ENCODE data around the gene KTN1. TPM values are rescaled to one million over a fixed set of nuclear protein-coding genes. Genes with fewer than 3 reads are reported as not detected.

The KTN1 gene
- total RNA-seq, 1 donor from 2014 or later = 146 TPM

- TF ChIP-seq, protein P1, sequence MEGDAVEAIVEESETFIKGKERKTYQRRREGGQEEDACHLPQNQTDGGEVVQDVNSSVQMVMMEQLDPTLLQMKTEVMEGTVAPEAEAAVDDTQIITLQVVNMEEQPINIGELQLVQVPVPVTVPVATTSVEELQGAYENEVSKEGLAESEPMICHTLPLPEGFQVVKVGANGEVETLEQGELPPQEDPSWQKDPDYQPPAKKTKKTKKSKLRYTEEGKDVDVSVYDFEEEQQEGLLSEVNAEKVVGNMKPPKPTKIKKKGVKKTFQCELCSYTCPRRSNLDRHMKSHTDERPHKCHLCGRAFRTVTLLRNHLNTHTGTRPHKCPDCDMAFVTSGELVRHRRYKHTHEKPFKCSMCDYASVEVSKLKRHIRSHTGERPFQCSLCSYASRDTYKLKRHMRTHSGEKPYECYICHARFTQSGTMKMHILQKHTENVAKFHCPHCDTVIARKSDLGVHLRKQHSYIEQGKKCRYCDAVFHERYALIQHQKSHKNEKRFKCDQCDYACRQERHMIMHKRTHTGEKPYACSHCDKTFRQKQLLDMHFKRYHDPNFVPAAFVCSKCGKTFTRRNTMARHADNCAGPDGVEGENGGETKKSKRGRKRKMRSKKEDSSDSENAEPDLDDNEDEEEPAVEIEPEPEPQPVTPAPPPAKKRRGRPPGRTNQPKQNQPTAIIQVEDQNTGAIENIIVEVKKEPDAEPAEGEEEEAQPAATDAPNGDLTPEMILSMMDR (conservative IDR thresholded peaks at IDR 0.05; ENCODE audit: low read depth, low read length) = no peak
Observed at GRCh38 chr14:55697414-55697861, 117.4 kb downstream of the KTN1 start.

DNA sequence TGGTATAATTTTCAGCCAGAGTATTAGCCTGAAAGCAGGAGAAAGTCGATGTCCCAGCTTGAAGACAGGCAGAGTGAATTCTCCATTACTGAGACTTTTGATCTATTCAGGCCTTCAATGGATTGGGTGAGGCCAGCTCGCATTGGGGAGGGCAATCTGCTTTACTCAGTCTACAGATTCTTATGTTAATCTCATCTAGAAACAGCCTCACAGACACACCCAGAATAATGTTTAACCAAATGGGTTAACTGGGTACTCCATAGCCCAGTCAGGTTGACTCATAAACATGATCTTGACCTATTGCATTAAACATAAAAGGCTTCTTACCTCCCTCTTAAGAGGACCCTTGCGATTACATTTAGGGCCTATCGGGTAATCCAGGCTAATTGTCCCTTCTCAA, 118.0 kb downstream of the KTN1 start:
- DNase-seq (ENCODE audit: low read depth) = peak; percentile 83
- TF ChIP-seq, protein P1 (conservative IDR thresholded peaks at IDR 0.05; ENCODE audit: low read depth, low read length) = no peak

More at GRCh38 chr14:55697414-55697861, 117.4 kb downstream of the KTN1 start:
- DNase-seq (ENCODE audit: low read depth) = peak; percentile 80
- no peak overlapping the region for H3K4me3 ChIP-seq (ENCODE audit: low read depth, low read length)

DNA sequence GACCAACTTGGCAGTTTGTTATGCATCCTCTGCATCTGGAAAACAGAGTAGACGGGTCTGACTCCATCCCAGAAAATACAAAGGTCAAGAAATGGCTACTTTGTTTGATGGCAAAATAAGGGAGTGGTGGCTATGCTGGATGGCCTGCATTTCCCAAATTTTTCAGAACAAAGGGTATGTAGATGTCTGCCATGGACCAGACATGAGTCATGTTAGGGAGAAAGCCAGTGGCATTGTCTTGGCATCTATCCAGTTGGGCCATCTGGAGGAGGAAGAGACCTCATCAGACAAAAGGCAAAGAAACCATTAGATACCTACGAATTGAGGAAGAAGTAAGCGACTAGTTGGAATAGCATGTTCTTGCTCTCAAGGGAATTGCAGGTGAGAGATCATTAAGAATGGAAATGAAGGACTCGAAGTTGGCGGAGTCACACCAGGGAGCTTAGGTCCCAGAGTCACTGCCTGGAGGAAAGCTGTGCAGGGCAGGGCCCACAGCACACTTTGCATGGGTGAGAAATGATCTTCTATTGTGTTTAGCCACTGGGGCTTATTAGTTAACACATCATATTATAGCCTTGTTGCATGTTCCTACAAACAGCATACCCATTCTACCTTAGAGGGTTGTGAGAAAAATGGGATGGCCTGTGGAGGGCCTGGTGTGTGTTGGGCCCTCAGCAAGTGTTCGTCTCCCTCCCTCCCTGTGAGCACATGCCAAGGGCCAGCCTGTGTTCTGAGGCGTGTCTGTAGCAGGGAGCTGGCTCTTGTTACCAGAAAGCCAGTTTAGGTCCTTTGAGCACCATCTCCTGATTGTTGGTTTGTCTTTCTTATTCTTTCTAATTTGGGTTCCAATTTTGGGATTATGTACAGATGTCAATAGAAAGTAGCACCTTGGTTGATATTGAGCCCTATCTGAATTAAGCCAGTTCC, 119.4 kb downstream of the KTN1 start:
- TF ChIP-seq, protein P1 (conservative IDR thresholded peaks at IDR 0.05; ENCODE audit: low read depth, low read length) = no peak
- no peak overlapping the region for H3K4me3 ChIP-seq (ENCODE audit: low read depth, low read length)
- no peak for DNase-seq (ENCODE audit: low read depth)

More for the DNA sequence above, 118.0 kb downstream of the KTN1 start:
- H3K4me3 ChIP-seq (ENCODE audit: low read depth, low read length) = no peak overlapping the region

- TF ChIP-seq, protein P1 (conservative IDR thresholded peaks at IDR 0.05; ENCODE audit: low read depth, low read length) = no peak
- H3K4me3 ChIP-seq (ENCODE audit: low read depth, low read length) = no peak overlapping the region
- DNase-seq (ENCODE audit: low read depth) = peak; percentile 89
Observed at GRCh38 chr14:55701638-55702037, 121.6 kb downstream of the KTN1 start.

GRCh38 chr14:55702511-55702910, 122.5 kb downstream of the KTN1 start:
- no peak for DNase-seq (ENCODE audit: low read depth)
- no peak overlapping the region for H3K4me3 ChIP-seq (ENCODE audit: low read depth, low read length)
- TF ChIP-seq, protein P1 (conservative IDR thresholded peaks at IDR 0.05; ENCODE audit: low read depth, low read length) = no peak

DNA sequence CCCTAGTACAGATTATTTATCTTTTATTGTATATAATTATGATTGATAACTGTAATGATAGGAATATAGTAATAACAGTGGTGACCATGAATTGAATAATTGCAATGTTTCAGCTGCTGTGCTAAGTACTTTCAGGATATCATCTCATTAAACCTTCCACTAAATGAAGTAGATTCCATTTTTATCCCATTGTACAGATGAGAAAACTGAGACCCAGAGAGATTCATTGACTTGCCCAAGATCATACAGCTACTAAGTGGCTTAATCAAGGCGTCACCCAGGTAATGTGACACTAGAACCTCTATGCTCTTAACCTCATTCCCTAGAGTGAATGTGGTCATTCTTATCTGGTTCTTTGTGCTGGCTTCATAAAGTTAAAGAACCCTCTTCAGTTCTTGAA, 124.6 kb downstream of the KTN1 start:
- TF ChIP-seq, protein P1 (conservative IDR thresholded peaks at IDR 0.05; ENCODE audit: low read depth, low read length) = no peak
- no peak overlapping the region for H3K4me3 ChIP-seq (ENCODE audit: low read depth, low read length)
- no peak for DNase-seq (ENCODE audit: low read depth)
